Mucosa of descending colon (tissue), 3 donors: ENCODE results near the gene DLEU7. TPM values are rescaled to one million over a fixed set of nuclear protein-coding genes. Genes with fewer than 3 reads are reported as not detected.

Experiments used
- ATAC-seq: fragments of 200-7000 bp; cut with Tn5 transposase; one replicate; pipeline ENCODE4 v1.9.1; 2020; ENCODE audit warnings: mild to moderate bottlenecking, moderate library complexity
- DNase-seq, 3 donors: peaks; one replicate each; pipeline ENCODE4 v3.0.0-alpha.2; 2020
- H3K36me3 ChIP-seq: fragments of 200-600 bp; one replicate; pipeline ENCODE4 v1.8.0; 2021; ENCODE audit warnings: low read depth, mild to moderate bottlenecking
- H3K4me1 ChIP-seq: fragments of 200-600 bp; one replicate; pipeline ENCODE4 v1.8.0; 2021; ENCODE audit warnings: low read depth, mild to moderate bottlenecking
- H3K4me3 ChIP-seq: fragments of 200-600 bp; one replicate; pipeline ENCODE4 v1.8.0; 2021; ENCODE audit warnings: mild to moderate bottlenecking
- H3K9me3 ChIP-seq: fragments of 200-600 bp; one replicate; pipeline ENCODE4 v1.8.0; 2021; ENCODE audit warnings: mild to moderate bottlenecking
- CTCF ChIP-seq: fragments of 200-600 bp; IDR thresholded peaks from one replicate; pipeline ENCODE4 v1.8.0; 2022; ENCODE audit warnings: antibody characterized with exemption, mild to moderate bottlenecking
- intact Hi-C, 2 donors: fragments of 100-400 bp; cut with DNase I in 1 of 2; cut with micrococcal nuclease in 1 of 2; formaldehyde crosslinking; loops; one replicate each; pipeline versions ENCODE4 v1.11.0 to v1.11.1; 2022; cut with DNase I, micrococcal nuclease
- total RNA-seq, 3 donors: library from RNA; stranded (reverse); fragmentation: NEBNext Ultra II Directional in 2 of 3; extraction: Animal tissue kit (Norgen Biotek cat#: 25700) in 2 of 3; gene quantifications; one replicate each; pipeline versions ENCODE4 v1.2.1 to v1.2.4, GENCODE V29; 2021 to 2023
- donor health status: DM: no; HTN: no; CAD: no; lungs with moderate emphysema.
- donor health status: DM: no; HTN: no; CAD: no.
- donor health status: DM: no; HTN: yes; CAD: no.

The DLEU7 gene
- total RNA-seq, 3 donors from 2014 or later = 0.13 to 0.17 TPM; not detected in 1

- H3K4me1 ChIP-seq = no peaks in the 10 kb centered on the region
- H3K36me3 ChIP-seq = no peaks in the 10 kb centered on the region
- H3K4me3 ChIP-seq = no peak overlapping the region
- ATAC-seq = no peak
- H3K9me3 ChIP-seq = no peaks in the 10 kb centered on the region
- TF ChIP-seq CTCF = no peak
- intact Hi-C loops = loop anchor here in 1 of 2 donors (5.0 to 10.0 kb wide), 2 partner anchors 115 to 823 kb away; no protein-coding TSS in a partner anchor
- DNase-seq = no peak
These were observed 43.3 kb downstream of the DLEU7 start for GRCh38 chr13:50800091-50800739.

- no peak for TF ChIP-seq CTCF
- no peaks in the 10 kb centered on the region for H3K36me3 ChIP-seq
- DNase-seq (no peak), ATAC-seq (no peak)
- no peaks in the 10 kb centered on the region for H3K9me3 ChIP-seq
- intact Hi-C loops = no loop called here
- H3K4me3 ChIP-seq = no peak overlapping the region
- no peaks in the 10 kb centered on the region for H3K4me1 ChIP-seq
These were observed 44.6 kb downstream of the DLEU7 start for GRCh38 chr13:50798923-50799322.

DNA sequence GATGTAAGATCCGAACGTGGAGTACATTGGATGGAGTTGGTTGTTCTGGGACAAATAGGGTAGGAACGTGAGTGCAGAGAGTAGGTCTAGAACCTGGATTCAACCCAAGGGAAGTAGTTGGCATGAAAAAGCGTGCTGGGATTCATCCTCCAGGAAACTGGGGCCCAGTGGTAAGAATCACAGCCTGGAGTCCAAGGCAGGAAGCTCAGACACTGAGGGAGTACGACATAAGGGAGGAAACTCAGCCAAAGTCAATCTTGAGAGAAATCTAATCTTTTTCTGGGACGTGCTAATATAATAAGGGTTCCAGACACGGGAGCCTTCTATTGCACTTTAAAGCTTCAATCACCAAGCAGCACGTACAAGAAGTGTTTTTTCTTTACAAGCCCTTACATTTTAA, 46.4 kb downstream of the DLEU7 start:
- no peak overlapping the region for H3K4me3 ChIP-seq
- TF ChIP-seq CTCF = no peak
- no peaks in the 10 kb centered on the region for H3K36me3 ChIP-seq
- intact Hi-C loops = no loop called here
- H3K4me1 ChIP-seq = no peaks in the 10 kb centered on the region
- H3K9me3 ChIP-seq = no peaks in the 10 kb centered on the region
- no peak for ATAC-seq
- no peak for DNase-seq

DNA sequence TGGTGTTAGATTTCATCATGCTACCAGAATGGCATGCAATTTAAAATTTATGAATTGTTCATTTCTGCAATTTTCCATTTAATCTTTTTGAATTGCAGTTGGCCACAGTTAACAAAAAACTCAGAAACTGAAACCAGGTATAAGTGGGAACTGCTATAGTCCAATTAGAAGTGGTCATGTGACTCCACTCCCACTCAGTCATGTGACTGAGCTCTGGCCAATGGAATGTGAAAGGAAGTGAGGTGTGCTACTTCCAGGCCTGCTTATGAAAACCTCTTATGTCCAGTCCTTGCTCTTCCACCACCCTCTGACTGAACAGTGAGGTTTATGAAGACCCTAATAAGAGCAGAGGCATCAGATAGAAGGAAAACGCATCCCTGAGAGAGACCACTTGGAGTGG, 47.0 kb downstream of the DLEU7 start:
- no peak for ATAC-seq
- no peak for DNase-seq
- intact Hi-C loops = no loop called here
- no peak for TF ChIP-seq CTCF
- H3K4me1 ChIP-seq = no peaks in the 10 kb centered on the region
- no peaks in the 10 kb centered on the region for H3K9me3 ChIP-seq
- no peaks in the 10 kb centered on the region for H3K36me3 ChIP-seq
- H3K4me3 ChIP-seq = no peak overlapping the region

- intact Hi-C loops = no loop called here
- DNase-seq = no peak
- no peak for TF ChIP-seq CTCF
These were observed 49.3 kb downstream of the DLEU7 start for GRCh38 chr13:50794226-50794625.

DNA sequence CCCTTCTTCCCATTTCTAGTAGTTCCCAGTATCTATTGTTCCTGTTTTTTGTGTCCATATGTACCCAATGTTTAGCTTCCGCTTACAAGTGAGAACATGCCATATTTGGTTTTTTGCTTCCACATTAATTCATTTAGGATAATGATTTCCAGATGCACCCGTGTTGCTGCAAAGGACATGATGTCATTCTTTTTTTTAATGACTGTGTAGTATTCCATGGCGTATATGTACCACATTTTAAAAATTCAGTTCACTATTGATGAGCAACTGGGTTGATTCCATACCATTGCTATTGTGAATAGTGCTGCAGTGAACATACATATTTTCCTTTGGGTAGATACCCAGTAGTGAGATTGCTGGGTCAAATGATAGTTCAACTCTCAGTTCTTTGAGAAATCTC, 50.5 kb downstream of the DLEU7 start:
- no peaks in the 10 kb centered on the region for H3K4me1 ChIP-seq
- no peaks in the 10 kb centered on the region for H3K36me3 ChIP-seq
- TF ChIP-seq CTCF = no peak
- H3K4me3 ChIP-seq = no peak overlapping the region
- DNase-seq (no peak), ATAC-seq (no peak)
- H3K9me3 ChIP-seq = no peaks in the 10 kb centered on the region
- intact Hi-C loops = no loop called here

More at GRCh38 chr13:50794226-50794625, 49.3 kb downstream of the DLEU7 start:
- ATAC-seq = no peak
- Histone ChIP-seq H3K4me3 (no peak overlapping the region), H3K4me1 (no peaks in the 10 kb centered on the region), H3K9me3 (no peaks in the 10 kb centered on the region), H3K36me3 (no peaks in the 10 kb centered on the region)
